NCI-H187 (cell line): ENCODE data around the gene CFAP410.
"Not testable (repeated sequence)": the region's sequence is repeated elsewhere in the genome, so short reads cannot be mapped to it uniquely, and the experiment has no call there.

ENCODE experiments used
- DNase-seq, 2 experiments: peaks; one replicate each; lab custom pipeline; 2025; lab: John Stamatoyannopoulos, UW

The CFAP410 gene

DNA sequence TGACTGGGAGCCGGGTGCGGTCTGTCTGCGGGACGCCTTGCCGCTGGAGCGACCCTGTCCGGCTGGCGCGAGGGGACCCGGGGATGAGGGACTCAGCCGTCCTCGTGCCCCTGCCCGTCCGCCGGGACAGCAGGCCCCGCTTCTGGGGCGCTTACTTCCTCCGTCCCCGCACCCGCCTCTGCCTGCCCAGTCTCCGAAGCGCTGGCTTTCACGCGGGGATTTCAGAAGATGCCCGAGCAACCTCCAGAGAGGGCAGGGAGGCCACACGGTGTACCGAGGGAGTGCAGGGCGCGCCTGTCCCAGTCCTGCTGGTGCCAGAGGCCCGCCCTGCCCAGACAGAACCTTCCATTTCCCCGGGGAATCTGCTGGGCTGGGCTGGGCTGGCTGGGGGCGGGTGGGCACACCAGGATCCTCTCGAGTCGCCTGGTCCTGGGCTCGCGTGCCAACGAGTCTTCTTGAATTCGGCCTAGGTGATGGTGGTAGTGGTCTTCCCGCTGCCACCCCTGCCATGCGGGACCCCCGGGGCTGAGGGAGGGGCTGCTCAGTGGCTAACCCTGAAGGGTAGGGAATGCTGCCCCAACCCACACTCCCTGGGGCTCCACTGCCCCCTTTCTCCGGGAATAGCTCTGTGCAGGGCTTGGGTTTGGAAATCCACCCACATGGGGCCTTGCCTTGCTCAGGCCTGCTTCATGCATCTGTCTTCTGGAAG, 11.7 kb upstream of the CFAP410 start:
- no peak for DNase-seq

DNA sequence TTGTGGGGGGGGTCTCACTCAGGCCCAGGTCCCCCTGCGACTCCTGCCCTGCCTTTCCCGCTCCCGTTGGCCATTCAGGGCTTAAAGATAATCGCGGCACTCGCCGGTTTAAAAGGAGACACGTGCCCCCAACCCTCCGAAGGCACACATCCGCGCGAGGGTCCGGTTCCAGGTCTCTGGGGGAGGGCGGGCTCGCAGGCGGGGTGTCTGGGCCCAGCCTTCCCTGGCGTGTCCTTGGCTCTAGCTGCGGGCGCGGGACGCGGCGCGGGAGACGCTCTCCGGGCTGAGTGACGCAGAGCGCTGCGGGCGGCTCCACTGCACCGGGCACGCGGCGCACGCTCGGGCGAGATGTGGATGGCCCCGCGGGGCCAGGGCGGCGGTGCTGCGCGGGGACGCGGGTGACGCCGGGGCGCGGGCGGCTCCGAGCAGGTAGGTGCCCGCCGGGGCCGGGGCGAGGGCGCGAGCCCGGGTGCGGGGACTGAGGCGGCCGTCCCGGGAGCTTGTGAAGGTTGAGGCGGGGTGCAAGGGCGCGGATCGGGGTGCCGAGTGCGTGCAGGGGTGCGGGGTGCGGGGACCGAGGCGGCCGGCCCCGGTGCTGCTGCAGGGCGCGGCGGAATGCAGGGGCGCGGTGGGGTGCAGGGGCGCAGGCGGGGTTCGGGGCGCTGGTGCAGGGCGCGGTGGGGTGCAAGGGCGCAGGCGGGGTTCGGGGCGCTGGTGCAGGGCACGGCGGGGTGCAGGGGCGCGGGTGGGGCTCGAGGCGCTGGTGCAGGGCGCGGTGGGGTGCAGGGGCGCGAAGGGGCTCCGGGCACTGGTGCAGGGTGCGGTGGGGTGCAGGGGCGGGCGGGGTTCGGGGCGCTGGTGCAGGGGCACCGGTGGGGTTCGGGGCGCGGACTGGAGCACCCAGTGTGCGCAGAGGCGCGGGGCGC, 10.9 kb upstream of the CFAP410 start:
- no peak for DNase-seq

- DNase-seq = no peak
Measured at GRCh38 chr21:44349416-44349846, 10.2 kb upstream of the CFAP410 start.

DNA sequence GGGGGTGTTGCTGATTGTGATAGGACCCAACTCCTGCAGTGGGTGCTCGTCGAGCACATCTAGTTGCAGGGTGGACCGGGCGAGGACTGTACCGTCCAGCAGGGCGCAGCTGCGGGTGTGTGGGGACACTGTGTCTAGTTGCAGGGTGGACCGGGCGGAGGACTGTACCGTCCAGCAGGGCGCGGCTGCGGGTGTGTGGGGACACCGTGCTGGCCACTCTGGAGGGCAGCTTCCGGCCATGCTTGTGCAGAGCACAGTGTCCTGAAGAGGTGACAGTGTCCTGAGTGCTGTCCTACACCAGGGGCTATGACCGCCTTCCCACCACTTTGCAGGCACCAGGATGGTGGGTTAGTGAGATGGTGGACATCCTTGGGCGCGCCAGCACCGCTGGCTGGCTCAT, 9.7 kb upstream of the CFAP410 start:
- no peak for DNase-seq

GRCh38 chr21:44347911-44348451, 8.8 kb upstream of the CFAP410 start:
- peak; percentile 81 to 86 for DNase-seq

GRCh38 chr21:44345495-44345894, 6.3 kb upstream of the CFAP410 start:
- no peak for DNase-seq

DNA sequence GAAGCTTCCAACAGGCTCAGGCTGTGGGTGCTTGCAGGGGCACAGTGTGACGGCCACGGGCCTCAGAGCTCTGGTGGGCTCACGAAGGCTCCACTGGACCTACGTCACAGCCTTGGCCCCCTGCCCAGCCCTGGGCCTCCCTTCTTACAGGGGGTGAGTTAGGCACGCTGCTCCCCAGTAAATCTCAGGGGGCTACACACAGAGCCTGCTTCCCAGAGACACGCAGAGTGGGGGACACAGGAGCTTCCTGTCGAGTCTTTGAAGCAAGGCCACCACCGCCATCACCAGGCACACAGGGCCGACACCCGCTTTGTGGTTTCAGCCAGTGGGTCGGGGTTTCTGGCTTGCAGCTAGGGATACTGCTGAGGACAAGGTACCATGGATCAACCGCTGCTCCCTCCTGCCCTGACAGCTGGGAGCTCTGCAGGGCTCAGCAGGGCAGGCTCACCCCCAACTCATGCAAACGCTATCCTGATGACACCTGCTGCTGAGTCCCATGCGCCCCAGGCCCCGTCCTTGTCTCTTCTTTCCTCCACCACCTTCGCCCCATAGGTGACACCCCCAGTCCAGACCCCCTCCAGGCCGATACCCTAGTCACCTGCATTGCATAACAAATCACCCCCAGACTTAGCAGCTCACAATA, 5.5 kb upstream of the CFAP410 start:
- no peak for DNase-seq

DNA sequence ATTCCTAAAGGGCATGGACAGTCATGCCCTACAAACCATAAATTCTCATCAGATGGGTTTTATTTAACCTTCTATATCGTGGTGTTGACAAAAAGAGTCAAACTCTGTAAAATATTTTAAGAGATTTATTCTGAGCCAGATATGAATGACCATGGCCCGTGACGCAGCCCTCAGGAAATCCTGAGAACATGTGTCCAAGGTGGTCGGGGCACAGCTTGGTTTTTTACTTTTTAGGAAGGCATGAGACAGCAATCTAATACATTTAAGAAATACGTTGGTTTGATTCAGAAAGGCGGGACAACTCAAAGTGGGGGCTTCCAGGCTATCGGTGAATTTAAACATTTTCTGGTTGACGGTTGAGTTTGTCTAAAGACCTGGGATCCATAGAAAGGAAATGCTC, 3.8 kb upstream of the CFAP410 start:
- DNase-seq = not testable (repeated sequence)

DNA sequence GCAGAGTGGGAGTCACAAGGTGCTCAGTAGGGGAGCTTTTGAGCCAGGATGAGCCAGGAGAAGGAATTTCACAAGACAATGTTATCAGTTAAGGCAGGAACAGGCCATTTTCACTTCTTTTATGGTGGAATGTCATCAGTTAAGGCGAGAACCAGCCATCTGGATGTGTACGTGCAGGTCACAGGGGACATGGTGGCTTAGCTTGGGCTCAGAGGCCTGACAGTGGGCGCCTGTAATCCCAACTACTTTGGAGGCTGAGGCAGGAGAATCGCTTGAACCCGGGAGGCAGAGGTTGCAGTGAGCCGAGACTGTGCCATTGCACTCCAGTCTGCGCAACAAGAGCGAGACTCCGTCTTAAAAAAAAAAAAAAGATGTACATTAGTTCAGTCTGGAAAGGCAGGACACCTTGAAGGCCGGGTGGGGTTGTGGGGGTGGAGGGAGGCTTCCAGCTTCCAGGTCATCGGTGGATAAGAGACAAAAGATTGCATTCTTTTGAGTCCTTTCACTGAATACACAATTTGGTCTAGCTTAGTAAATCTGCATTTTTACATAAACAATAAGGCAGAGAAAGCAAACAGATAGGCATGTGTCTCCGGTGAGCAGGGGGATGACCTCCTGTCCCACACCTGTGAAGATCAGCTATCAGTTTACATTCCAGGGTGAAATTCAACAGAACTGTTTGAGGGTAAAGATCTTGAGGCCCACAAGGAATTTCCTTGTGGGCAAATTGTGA, 2.7 kb upstream of the CFAP410 start:
- DNase-seq = not testable (repeated sequence)

GRCh38 chr21:44337941-44338895, 972 bp downstream of the CFAP410 start:
- DNase-seq = no peak

- no peak for DNase-seq
Measured at GRCh38 chr21:44337449-44337848, 1.7 kb downstream of the CFAP410 start.

DNA sequence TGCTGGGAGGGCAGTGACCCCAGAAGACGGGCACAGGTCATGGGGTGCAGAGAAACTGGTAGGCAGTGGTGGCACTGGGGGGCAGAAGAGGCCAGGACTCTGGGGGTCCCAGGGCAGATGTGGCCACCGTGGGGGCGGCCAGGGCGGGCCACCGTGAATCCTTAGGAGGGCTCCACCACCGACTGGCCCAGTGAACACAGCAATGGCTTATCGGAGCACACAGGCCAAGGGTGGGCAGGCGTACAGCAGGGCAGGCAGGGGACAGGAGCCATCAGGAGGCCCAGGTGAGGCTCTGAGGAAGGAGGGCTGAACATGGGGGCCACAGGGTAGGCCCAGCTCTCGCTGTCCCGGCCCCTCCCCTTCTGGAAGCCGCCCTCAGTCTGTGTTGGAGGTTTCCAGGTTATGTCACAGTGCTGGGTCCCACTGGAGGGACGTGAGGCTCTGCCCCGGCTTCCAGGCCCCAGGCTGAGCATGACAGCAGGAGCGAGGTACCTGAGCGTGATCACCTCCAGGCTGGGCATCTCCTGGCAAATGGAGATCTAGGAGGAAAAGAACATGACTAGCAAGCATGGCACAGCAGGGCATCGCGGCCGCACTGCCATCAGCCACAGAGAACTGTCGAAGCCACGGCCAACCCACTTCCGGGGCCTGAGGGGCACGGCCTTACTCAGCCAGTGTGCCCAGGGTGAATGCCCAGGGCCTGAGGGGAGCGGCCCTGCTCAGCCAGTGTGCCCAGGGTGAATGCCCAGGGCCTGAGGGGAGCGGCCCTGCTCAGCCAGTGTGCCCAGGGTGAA, 3.7 kb downstream of the CFAP410 start:
- DNase-seq = no peak

- no peak for DNase-seq
Measured at GRCh38 chr21:44334329-44335030, 4.7 kb downstream of the CFAP410 start.

DNA sequence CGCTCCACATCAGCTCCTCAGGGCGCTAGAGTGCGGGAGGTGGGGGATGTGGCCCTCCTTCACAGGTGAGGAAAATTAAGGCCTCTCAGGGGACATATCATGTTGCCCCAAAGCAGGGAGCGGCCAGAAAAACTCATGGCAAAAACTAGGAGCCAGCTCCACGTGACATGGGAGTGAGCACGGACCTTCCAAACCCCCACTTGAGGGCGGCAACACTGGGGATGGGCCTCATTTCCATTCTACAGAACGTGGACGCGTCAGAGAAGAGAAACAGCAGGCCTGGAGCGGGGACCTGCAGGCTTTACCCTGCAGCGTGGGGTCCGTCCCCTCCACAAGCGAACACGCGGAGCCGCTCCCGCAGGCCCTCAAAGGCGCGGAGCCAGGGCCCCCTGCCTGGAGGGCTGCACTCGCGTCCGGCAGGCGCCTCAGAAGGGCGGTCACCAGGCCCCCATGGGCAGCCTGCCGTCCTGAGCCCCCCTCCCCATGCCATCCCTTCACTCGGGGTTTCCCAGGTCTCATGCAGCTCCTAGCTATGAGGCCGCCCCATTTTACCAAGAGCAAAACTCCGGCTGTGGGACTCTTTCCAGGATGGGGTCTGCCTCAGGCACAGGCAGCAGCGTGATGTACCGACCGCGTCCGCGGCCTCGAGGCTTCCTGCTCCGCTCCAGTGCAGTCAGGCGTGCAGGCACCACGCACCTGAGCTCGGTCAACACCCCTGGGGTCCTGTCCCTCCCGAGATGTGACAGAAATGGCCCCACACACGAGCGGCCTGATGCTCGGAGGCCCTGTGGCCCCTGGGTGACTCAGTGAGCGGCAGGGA, 5.5 kb downstream of the CFAP410 start:
- no peak for DNase-seq

DNA sequence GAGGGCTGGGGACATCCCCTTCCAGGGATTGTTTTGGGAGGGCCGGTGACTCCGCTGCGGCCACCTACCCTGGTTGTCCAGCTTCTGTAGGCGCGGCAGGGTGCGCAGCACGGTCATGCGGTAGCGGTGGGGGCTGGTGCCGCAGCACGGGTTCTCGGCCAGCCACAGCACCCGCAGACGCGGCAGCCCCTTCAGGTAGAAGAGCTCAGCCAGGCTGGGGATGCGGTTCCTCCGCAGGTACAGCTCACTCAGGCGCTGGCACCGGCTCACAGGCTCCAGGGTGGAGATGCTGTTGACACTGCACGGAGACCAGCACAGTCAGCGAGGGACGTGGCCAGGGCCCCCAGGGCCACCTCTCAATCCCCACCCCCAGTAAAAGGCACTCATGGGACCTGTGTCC, 6.2 kb downstream of the CFAP410 start:
- no peak for DNase-seq

GRCh38 chr21:44332383-44332782, 6.8 kb downstream of the CFAP410 start:
- DNase-seq = no peak

DNA sequence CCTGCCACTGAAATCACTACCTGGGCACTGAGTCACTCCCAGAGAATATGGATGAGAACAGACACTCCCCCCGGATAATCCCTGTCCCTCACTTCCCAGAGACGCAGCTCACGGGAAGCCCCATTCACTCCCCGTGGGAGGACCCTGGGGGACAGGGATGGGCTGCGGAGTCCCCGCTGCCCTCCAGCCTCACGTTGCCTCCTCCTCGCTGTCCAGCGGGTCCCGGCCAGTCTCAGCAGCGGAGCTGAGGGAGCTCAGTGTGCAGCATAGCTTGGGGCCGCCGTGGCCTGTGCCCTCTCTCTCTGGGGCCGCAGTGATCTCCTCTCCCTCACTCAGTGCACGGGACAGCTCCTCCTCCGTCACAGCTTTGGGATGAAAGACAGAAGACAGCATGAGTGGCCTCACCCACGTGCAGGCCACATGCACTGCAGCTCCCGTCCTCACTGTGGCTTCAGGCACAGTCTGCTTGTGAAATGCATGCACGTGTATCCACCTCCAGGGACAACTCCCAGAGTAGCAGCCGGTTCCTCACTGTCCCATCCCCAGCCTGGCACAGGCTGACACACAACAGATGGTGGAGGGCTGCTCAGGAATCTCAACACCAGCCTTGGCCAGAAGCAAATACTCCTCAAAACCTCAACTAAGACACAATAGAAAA, 7.4 kb downstream of the CFAP410 start:
- DNase-seq = no peak

DNA sequence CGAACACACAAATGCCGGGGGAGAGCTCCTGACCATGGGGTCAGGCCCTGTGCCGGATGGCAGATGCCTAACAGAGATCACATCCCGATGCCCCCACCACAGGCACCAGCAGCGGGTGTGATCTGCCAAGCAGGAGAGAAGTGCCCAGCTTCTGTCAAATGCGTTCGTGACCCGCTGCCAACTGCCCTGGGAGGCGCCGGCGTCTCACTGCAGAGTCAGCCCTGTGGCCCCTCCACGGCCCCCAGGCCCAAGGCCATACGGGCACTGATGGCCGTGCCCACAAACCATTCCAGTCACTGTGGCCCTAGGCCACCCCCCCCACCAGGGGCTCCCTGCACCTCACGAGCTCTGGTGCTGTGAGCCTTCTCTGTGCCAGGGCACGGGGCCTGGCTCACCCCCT, 8.0 kb downstream of the CFAP410 start:
- no peak for DNase-seq
